ENCODE measurements around the gene CCDC136.

DNA sequence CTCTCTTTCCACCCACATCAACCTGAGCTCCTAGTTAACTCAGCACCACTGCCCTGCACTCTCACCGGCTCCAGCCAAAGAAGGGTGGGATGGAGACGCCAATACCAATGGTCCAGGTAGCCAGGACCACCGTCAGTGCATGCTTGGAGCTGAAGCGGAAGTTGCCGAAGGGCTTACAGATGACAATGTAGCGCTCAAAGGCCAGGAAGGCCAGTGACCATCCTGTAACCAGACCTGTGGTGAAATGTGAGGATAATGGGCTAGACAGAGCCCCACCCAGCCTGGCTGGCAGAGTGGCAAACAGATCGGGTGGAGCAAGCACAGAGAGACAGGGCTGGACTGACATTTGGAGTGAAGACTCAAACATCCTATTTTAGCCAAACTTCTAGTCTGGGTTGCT lies 16.8 kb upstream of the CCDC136 start:
- TF ChIP-seq POLR2AphosphoS5 (IDR thresholded peaks at IDR 0.05; ENCODE audit: low read depth, low read length) (no peak), TEAD4 (IDR thresholded peaks at IDR 0.05; ENCODE audit: borderline replicate concordance, insufficient read depth) (no peak), GABPA (IDR thresholded peaks at IDR 0.05; ENCODE audit: low read depth) (no peak), CHD2 (IDR thresholded peaks at IDR 0.05; ENCODE audit: low read length, partially characterized antibody) (no peak), FOXM1 (IDR thresholded peaks at IDR 0.05; ENCODE audit: low read depth) (no peak), SMC3 (IDR thresholded peaks at IDR 0.05; ENCODE audit: low read depth, low read length) (no peak), GATA2 (CRISPR knock-in tag; IDR thresholded peaks at IDR 0.05) (no peak)
- TF ChIP-seq, protein P1, sequence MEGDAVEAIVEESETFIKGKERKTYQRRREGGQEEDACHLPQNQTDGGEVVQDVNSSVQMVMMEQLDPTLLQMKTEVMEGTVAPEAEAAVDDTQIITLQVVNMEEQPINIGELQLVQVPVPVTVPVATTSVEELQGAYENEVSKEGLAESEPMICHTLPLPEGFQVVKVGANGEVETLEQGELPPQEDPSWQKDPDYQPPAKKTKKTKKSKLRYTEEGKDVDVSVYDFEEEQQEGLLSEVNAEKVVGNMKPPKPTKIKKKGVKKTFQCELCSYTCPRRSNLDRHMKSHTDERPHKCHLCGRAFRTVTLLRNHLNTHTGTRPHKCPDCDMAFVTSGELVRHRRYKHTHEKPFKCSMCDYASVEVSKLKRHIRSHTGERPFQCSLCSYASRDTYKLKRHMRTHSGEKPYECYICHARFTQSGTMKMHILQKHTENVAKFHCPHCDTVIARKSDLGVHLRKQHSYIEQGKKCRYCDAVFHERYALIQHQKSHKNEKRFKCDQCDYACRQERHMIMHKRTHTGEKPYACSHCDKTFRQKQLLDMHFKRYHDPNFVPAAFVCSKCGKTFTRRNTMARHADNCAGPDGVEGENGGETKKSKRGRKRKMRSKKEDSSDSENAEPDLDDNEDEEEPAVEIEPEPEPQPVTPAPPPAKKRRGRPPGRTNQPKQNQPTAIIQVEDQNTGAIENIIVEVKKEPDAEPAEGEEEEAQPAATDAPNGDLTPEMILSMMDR (IDR thresholded peaks at IDR 0.05) = no peak
- TF ChIP-seq, protein P2, sequence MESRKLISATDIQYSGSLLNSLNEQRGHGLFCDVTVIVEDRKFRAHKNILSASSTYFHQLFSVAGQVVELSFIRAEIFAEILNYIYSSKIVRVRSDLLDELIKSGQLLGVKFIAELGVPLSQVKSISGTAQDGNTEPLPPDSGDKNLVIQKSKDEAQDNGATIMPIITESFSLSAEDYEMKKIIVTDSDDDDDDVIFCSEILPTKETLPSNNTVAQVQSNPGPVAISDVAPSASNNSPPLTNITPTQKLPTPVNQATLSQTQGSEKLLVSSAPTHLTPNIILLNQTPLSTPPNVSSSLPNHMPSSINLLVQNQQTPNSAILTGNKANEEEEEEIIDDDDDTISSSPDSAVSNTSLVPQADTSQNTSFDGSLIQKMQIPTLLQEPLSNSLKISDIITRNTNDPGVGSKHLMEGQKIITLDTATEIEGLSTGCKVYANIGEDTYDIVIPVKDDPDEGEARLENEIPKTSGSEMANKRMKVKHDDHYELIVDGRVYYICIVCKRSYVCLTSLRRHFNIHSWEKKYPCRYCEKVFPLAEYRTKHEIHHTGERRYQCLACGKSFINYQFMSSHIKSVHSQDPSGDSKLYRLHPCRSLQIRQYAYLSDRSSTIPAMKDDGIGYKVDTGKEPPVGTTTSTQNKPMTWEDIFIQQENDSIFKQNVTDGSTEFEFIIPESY (IDR thresholded peaks at IDR 0.05; ENCODE audit: borderline replicate concordance, low read depth) = no peak
- TF ChIP-seq, protein P3, sequence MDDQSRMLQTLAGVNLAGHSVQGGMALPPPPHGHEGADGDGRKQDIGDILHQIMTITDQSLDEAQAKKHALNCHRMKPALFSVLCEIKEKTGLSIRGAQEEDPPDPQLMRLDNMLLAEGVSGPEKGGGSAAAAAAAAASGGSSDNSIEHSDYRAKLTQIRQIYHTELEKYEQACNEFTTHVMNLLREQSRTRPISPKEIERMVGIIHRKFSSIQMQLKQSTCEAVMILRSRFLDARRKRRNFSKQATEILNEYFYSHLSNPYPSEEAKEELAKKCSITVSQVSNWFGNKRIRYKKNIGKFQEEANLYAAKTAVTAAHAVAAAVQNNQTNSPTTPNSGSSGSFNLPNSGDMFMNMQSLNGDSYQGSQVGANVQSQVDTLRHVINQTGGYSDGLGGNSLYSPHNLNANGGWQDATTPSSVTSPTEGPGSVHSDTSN (IDR thresholded peaks at IDR 0.05) = no peak
